Stimulated activated CD8-positive, alpha-beta memory T cell treated with anti-CD3 and anti-CD28 coated beads, Interleukin-4, amount 100 ng/mL, for 4 hours (primary cell): ENCODE data around the gene RARRES2.
"Not testable (repeated sequence)": the region's sequence is repeated elsewhere in the genome, so short reads cannot be mapped to it uniquely, and the experiment has no call there.

ENCODE experiments used
- DNase-seq, 2 donors: peaks; one replicate each; pipeline ENCODE4 v3.0.0-alpha.2; 2020; ENCODE audit warnings: low read depth in 2 of 2, low spot score in 1 of 2

RARRES2 gene

GRCh38 chr7:150295614-150296013 lies 45.8 kb downstream of the RARRES2 start:
- not testable (repeated sequence) for DNase-seq

- DNase-seq, result not testable (repeated sequence)
Observed at GRCh38 chr7:150295027-150295426, 46.4 kb downstream of the RARRES2 start.

- DNase-seq, result not testable (repeated sequence)
Observed at GRCh38 chr7:150290317-150290716, 51.1 kb downstream of the RARRES2 start.

- DNase-seq, result not testable (repeated sequence)
Observed at GRCh38 chr7:150288816-150289215, 52.6 kb downstream of the RARRES2 start.
